Measurements from ENCODE around the gene MYBPC2.

GRCh38 chr19:50447750-50448149, 15.1 kb downstream of the MYBPC2 start:
- TF ChIP-seq CTCF (IDR thresholded peaks at IDR 0.05) (no peak), POLR2AphosphoS5 (IDR thresholded peaks at IDR 0.05) (no peak), POLR2A (IDR thresholded peaks at IDR 0.05) (no peak), EP300 (IDR thresholded peaks at IDR 0.05) (no peak)

Data from upper lobe of left lung (tissue), 4 donors.